ENCODE measurements around the gene GTF2A2. TPM values are rescaled to one million over a fixed set of nuclear protein-coding genes. Genes with fewer than 3 reads are reported as not detected.
"Not testable (repeated sequence)": the region's sequence is repeated elsewhere in the genome, so short reads cannot be mapped to it uniquely, and the experiment has no call there.

Gene GTF2A2
- 100 to 1,000 TPM; 116 to 145 (median 129) TPM for total RNA-seq
- 115 TPM for polyA plus RNA-seq
- long read RNA-seq, donor 1, transcript GTF2A2-202 (5 exons, 1,582 nt) = major isoform, 36 of 45 reads
- long read RNA-seq, donor 1, partial matches to known transcripts = 4 of 45 reads
- long read RNA-seq, donor 1, other reads (novel, unspliced or antisense) = 4 of 45 reads
- long read RNA-seq, donor 2, transcript GTF2A2-202 (5 exons, 1,582 nt) = major isoform, 34 of 36 reads
- long read RNA-seq, donor 2, partial matches to known transcripts = 1 of 36 reads
- long read RNA-seq, donor 2, other reads (novel, unspliced or antisense) = 0 of 36 reads
- long read RNA-seq, donor 3, transcript GTF2A2-202 (5 exons, 1,582 nt) = major isoform, 33 of 37 reads
- long read RNA-seq, donor 3, partial matches to known transcripts = 0 of 37 reads
- long read RNA-seq, donor 3, other reads (novel, unspliced or antisense) = 1 of 37 reads
- long read RNA-seq, donor 4, transcript GTF2A2-202 (5 exons, 1,582 nt) = major isoform, 20 of 23 reads
- long read RNA-seq, donor 4, partial matches to known transcripts = 1 of 23 reads
- long read RNA-seq, donor 4, other reads (novel, unspliced or antisense) = 2 of 23 reads

- Histone ChIP-seq H3K4me1 (ENCODE audit: control insufficient read depth, insufficient read depth, low read length) (peaks cover 3% of the 10 kb centered on the region), H3K27ac (ENCODE audit: low read length) (no peak within 1 kb of the TSS), H3K9me3 (ENCODE audit: control insufficient read depth, low read length) (no peaks in the 10 kb centered on the region), H3K4me3 (ENCODE audit: low read length) (peak within 1 kb of the TSS; percentile 55), H3K27me3 (ENCODE audit: control insufficient read depth, insufficient read depth) (no peaks in the 10 kb centered on the region)
- intact Hi-C loops (cut with DNase I) = no loop called here
- peak; percentile 100 for ATAC-seq
- DNase-seq = peak; percentile 96 to 98 (median 98)
- under 1% methylated on average over 59 of the region's 59 CpGs for WGBS
Observed at GRCh38 chr15:59656897-59657634, at the start of gene GTF2A2. TSS of gene GTF2A2 (minus strand) at chr15:59657515. CDS start at chr15:59652277, 5,238 bp downstream.

GRCh38 chr15:59703979-59704796 lies 46.9 kb upstream of the GTF2A2 start:
- WGBS = 67% methylated on average over 6 of the region's 6 CpGs
- ATAC-seq = no peak
- DNase-seq = no peak
- Histone ChIP-seq H3K9me3 (ENCODE audit: control insufficient read depth, low read length) (no peaks in the 10 kb centered on the region), H3K4me1 (ENCODE audit: control insufficient read depth, insufficient read depth, low read length) (no peaks in the 10 kb centered on the region), H3K27ac (ENCODE audit: low read length) (no peak overlapping the region), H3K27me3 (ENCODE audit: control insufficient read depth, insufficient read depth) (no peaks in the 10 kb centered on the region), H3K4me3 (ENCODE audit: low read length) (no peak overlapping the region)
- intact Hi-C loops (cut with DNase I) = no loop called here

GRCh38 chr15:59702351-59702750 lies 45.0 kb upstream of the GTF2A2 start:
- Histone ChIP-seq H3K27ac (ENCODE audit: low read length) (no peak overlapping the region), H3K9me3 (ENCODE audit: control insufficient read depth, low read length) (no peaks in the 10 kb centered on the region), H3K4me1 (ENCODE audit: control insufficient read depth, insufficient read depth, low read length) (no peaks in the 10 kb centered on the region), H3K4me3 (ENCODE audit: low read length) (no peak overlapping the region), H3K27me3 (ENCODE audit: control insufficient read depth, insufficient read depth) (no peaks in the 10 kb centered on the region)
- intact Hi-C loops (cut with DNase I) = no loop called here
- ATAC-seq = no peak
- no peak for DNase-seq

GRCh38 chr15:59701880-59702279 lies 44.6 kb upstream of the GTF2A2 start:
- DNase-seq (no peak), ATAC-seq (no peak)
- H3K9me3 ChIP-seq (ENCODE audit: control insufficient read depth, low read length) = no peaks in the 10 kb centered on the region
- no peak overlapping the region for H3K4me3 ChIP-seq (ENCODE audit: low read length)
- WGBS = 74% methylated on average over 4 of the region's 4 CpGs
- H3K27ac ChIP-seq (ENCODE audit: low read length) = no peak overlapping the region
- intact Hi-C loops (cut with DNase I) = no loop called here
- no peaks in the 10 kb centered on the region for H3K27me3 ChIP-seq (ENCODE audit: control insufficient read depth, insufficient read depth)
- no peaks in the 10 kb centered on the region for H3K4me1 ChIP-seq (ENCODE audit: control insufficient read depth, insufficient read depth, low read length)

GRCh38 chr15:59699810-59700431 lies 42.6 kb upstream of the GTF2A2 start:
- no peaks in the 10 kb centered on the region for H3K4me1 ChIP-seq (ENCODE audit: control insufficient read depth, insufficient read depth, low read length)
- no peaks in the 10 kb centered on the region for H3K9me3 ChIP-seq (ENCODE audit: control insufficient read depth, low read length)
- no peaks in the 10 kb centered on the region for H3K27me3 ChIP-seq (ENCODE audit: control insufficient read depth, insufficient read depth)
- 73% methylated on average over 4 of the region's 4 CpGs for WGBS
- no peak for ATAC-seq
- intact Hi-C loops (cut with DNase I) = loop anchor here in 1 of 4 donors (10.0 kb wide), 1 partner anchor 615 kb away; no protein-coding TSS in a partner anchor
- H3K27ac ChIP-seq (ENCODE audit: low read length) = no peak overlapping the region
- DNase-seq = no peak
- H3K4me3 ChIP-seq (ENCODE audit: low read length) = no peak overlapping the region

- H3K4me1 ChIP-seq (ENCODE audit: control insufficient read depth, insufficient read depth, low read length); ATAC-seq; H3K27ac ChIP-seq (ENCODE audit: low read length); H3K9me3 ChIP-seq (ENCODE audit: control insufficient read depth, low read length); H3K4me3 ChIP-seq (ENCODE audit: low read length); DNase-seq; H3K27me3 ChIP-seq (ENCODE audit: control insufficient read depth, insufficient read depth): not testable (repeated sequence)
- 88% methylated on average over 4 of the region's 4 CpGs for WGBS
- intact Hi-C loops (cut with DNase I) = loop anchor here in 1 of 4 donors (10.0 kb wide), 1 partner anchor 617 kb away; no protein-coding TSS in a partner anchor
Observed at GRCh38 chr15:59698065-59698464, 40.8 kb upstream of the GTF2A2 start.

- Histone ChIP-seq H3K9me3 (ENCODE audit: control insufficient read depth, low read length) (no peaks in the 10 kb centered on the region), H3K27ac (ENCODE audit: low read length) (no peak overlapping the region), H3K27me3 (ENCODE audit: control insufficient read depth, insufficient read depth) (no peaks in the 10 kb centered on the region), H3K4me1 (ENCODE audit: control insufficient read depth, insufficient read depth, low read length) (no peaks in the 10 kb centered on the region), H3K4me3 (ENCODE audit: low read length) (no peak overlapping the region)
- intact Hi-C loops (cut with DNase I) = loop anchor here in 1 of 4 donors (10.0 kb wide), 1 partner anchor 618 kb away; no protein-coding TSS in a partner anchor
- ATAC-seq (no peak), DNase-seq (no peak)
- 75% methylated on average over 4 of the region's 4 CpGs for WGBS
Observed at GRCh38 chr15:59696332-59696731, 39.0 kb upstream of the GTF2A2 start.

- 92% methylated on average over 1 of the region's 1 CpG for WGBS
- no peak for DNase-seq
Observed at GRCh38 chr15:59694779-59695178, 37.5 kb upstream of the GTF2A2 start.

GRCh38 chr15:59691194-59691805 lies 34.0 kb upstream of the GTF2A2 start:
- 56% methylated on average over 1 of the region's 1 CpG for WGBS
- DNase-seq = no peak
- intact Hi-C loops (cut with DNase I) = loop anchor here in 1 of 4 donors (10.0 kb wide), 1 partner anchor 624 kb away; no protein-coding TSS in a partner anchor
- Histone ChIP-seq H3K9me3 (ENCODE audit: control insufficient read depth, low read length) (no peaks in the 10 kb centered on the region), H3K27ac (ENCODE audit: low read length) (no peak overlapping the region), H3K27me3 (ENCODE audit: control insufficient read depth, insufficient read depth) (no peaks in the 10 kb centered on the region), H3K4me1 (ENCODE audit: control insufficient read depth, insufficient read depth, low read length) (peaks cover 3% of the 10 kb centered on the region), H3K4me3 (ENCODE audit: low read length) (no peak overlapping the region)
- no peak for ATAC-seq

More at GRCh38 chr15:59694779-59695178, 37.5 kb upstream of the GTF2A2 start:
- Histone ChIP-seq H3K27me3 (ENCODE audit: control insufficient read depth, insufficient read depth) (no peaks in the 10 kb centered on the region), H3K4me3 (ENCODE audit: low read length) (no peak overlapping the region), H3K27ac (ENCODE audit: low read length) (no peak overlapping the region), H3K9me3 (ENCODE audit: control insufficient read depth, low read length) (no peaks in the 10 kb centered on the region), H3K4me1 (ENCODE audit: control insufficient read depth, insufficient read depth, low read length) (no peaks in the 10 kb centered on the region)
- intact Hi-C loops (cut with DNase I) = loop anchor here in 1 of 4 donors (10.0 kb wide), 1 partner anchor 620 kb away; no protein-coding TSS in a partner anchor
- no peak for ATAC-seq

Data from right cardiac atrium (tissue), 5 donors.